WERI-Rb-1 (cell line): ENCODE measurements around the gene KCNC3.

Experiments used
- DNase-seq: peaks from one replicate; pipeline ENCODE4 v3.0.0-alpha.2; 2020
- H3K27ac ChIP-seq: fragments of 250-450 bp; sonication (Bioruptor Pico); 2 replicates; pipeline ENCODE4 v1.5.1; 2020; ENCODE audit warnings: mild to moderate bottlenecking, moderate library complexity
- H3K27me3 ChIP-seq: fragments of 250-450 bp; sonication (Bioruptor Pico); 2 replicates; pipeline ENCODE4 v1.5.1; 2021; ENCODE audit warnings: mild to moderate bottlenecking, low read depth, moderate library complexity; ENCODE audit not compliant: insufficient read depth, severe bottlenecking
- H3K36me3 ChIP-seq: fragments of 250-450 bp; sonication (Bioruptor Pico); 2 replicates; pipeline ENCODE4 v1.5.1; 2020; ENCODE audit warnings: mild to moderate bottlenecking, moderate library complexity
- H3K4me3 ChIP-seq: 2 replicates; pipeline ENCODE4 v1.5.1; 2011; ENCODE audit warnings: low read depth, mild to moderate bottlenecking, control low read depth, low read length
- H3K9me3 ChIP-seq: fragments of 250-450 bp; sonication (Bioruptor Pico); 2 replicates; pipeline ENCODE4 v1.5.1; 2021; ENCODE audit warnings: mild to moderate bottlenecking, moderate library complexity; ENCODE audit not compliant: severe bottlenecking
- TF ChIP-seq, protein P1 (sequence below): IDR thresholded peaks from 2 replicates; pipeline ENCODE4 v1.5.1; 2011; ENCODE audit warnings: low read depth, mild to moderate bottlenecking, control low read depth, inconsistent platforms, low read length

The KCNC3 gene

GRCh38 chr19:50311723-50312635, 17.2 kb downstream of the KCNC3 start:
- H3K36me3 ChIP-seq, result no peaks in the 10 kb centered on the region
- no peak overlapping the region for H3K27ac ChIP-seq
- peaks cover 18% of the 10 kb centered on the region for H3K9me3 ChIP-seq
- H3K27me3 ChIP-seq, result peaks cover 66% of the 10 kb centered on the region
- peak overlapping the region; percentile 34 for H3K4me3 ChIP-seq
- TF ChIP-seq, protein P1, sequence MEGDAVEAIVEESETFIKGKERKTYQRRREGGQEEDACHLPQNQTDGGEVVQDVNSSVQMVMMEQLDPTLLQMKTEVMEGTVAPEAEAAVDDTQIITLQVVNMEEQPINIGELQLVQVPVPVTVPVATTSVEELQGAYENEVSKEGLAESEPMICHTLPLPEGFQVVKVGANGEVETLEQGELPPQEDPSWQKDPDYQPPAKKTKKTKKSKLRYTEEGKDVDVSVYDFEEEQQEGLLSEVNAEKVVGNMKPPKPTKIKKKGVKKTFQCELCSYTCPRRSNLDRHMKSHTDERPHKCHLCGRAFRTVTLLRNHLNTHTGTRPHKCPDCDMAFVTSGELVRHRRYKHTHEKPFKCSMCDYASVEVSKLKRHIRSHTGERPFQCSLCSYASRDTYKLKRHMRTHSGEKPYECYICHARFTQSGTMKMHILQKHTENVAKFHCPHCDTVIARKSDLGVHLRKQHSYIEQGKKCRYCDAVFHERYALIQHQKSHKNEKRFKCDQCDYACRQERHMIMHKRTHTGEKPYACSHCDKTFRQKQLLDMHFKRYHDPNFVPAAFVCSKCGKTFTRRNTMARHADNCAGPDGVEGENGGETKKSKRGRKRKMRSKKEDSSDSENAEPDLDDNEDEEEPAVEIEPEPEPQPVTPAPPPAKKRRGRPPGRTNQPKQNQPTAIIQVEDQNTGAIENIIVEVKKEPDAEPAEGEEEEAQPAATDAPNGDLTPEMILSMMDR, result no peak
- DNase-seq, result peak; percentile 62

DNA sequence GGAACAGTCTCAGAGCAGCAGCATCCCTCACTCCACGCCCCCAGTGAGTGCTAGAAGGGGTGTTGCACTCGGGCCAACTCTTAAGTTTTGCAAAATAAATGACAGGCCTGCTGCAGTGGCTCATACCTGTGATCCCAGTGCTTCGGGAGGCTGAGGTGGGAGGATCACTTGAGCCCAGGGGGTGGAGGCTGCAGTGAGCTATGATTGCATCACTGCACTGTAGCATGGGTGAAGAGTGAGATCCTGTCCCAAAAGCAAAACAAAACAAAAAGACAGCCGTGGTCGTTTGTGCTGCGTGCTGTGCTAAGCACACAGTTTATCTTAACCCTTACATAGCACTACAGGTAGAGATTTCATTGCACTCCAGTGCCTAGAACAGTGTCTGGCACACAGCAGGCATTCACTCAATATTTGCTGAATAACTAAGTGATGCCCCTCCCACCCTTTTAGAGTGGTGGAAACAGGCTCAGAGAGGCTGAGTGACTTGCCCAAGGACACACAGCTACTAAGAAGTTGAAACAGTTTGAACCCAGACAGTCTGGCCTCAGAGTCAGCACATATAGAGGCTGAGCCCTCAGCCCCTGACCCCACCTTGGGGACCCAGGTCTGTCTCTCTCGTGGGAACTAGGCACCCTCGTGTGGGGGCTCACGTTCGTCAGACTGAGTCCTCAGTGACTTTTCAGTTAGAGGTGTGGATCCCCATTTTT, 18.3 kb downstream of the KCNC3 start:
- peaks cover 18% of the 10 kb centered on the region for H3K9me3 ChIP-seq
- H3K27me3 ChIP-seq, result peaks cover 74% of the 10 kb centered on the region
- H3K27ac ChIP-seq, result no peak overlapping the region
- no peak for DNase-seq
- no peaks in the 10 kb centered on the region for H3K36me3 ChIP-seq
- no peak overlapping the region for H3K4me3 ChIP-seq
- TF ChIP-seq, protein P1, result no peak

- Histone ChIP-seq H3K27ac (no peak overlapping the region), H3K36me3 (no peaks in the 10 kb centered on the region), H3K27me3 (peaks cover 74% of the 10 kb centered on the region), H3K9me3 (peaks cover 18% of the 10 kb centered on the region), H3K4me3 (no peak overlapping the region)
- TF ChIP-seq, protein P1, result no peak
- DNase-seq, result no peak
Measured at GRCh38 chr19:50309396-50310125, 19.6 kb downstream of the KCNC3 start.

DNA sequence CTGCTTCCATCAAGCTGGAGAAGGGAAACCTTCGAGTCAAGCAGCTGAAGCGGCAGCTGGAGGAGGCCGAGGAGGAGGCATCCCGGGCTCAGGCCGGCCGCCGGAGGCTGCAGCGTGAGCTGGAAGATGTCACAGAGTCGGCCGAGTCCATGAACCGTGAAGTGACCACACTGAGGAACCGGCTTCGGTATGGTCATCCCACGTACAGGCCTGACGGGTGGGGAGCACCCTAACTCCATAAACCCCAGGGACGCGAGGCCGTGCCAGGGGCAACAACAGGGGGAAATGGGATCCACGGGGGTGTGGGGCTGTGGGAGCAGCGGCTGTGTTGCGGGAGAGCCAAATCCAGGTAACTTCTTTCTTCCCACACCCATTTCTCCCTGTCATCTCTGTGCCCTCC, 20.2 kb downstream of the KCNC3 start:
- H3K36me3 ChIP-seq, result no peaks in the 10 kb centered on the region
- TF ChIP-seq, protein P1, result no peak
- peaks cover 18% of the 10 kb centered on the region for H3K9me3 ChIP-seq
- H3K4me3 ChIP-seq, result no peak overlapping the region
- no peak for DNase-seq
- H3K27me3 ChIP-seq, result peaks cover 75% of the 10 kb centered on the region
- no peak overlapping the region for H3K27ac ChIP-seq

DNA sequence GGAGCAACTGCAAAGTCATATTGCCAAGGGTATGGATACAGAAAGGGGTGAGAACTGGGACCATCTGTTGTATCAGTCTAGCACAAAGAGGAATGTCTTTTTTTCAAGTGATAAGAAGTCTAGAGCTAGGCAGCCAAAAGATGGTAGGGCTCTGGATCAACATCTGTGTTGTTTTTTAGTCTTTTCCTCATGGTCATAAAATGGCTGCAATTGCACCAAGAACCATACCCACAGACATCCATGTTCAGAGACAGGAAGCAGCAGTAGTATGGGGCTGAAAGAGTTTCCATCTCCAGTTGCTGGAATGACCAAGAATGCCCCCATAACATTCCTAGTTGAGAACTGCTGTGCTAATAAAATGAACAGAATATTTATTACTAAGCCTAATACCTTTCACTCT, 25.6 kb downstream of the KCNC3 start:
- DNase-seq, result no peak
- no peak overlapping the region for H3K4me3 ChIP-seq
- H3K27ac ChIP-seq, result no peak overlapping the region
- H3K9me3 ChIP-seq, result peaks cover 19% of the 10 kb centered on the region
- no peaks in the 10 kb centered on the region for H3K36me3 ChIP-seq
- H3K27me3 ChIP-seq, result peaks cover 59% of the 10 kb centered on the region
- TF ChIP-seq, protein P1, result no peak
